H9 (cell line): ENCODE data around the gene HSD11B1. TPM values are rescaled to one million over a fixed set of nuclear protein-coding genes. Genes with fewer than 3 reads are reported as not detected.

ENCODE experiments used
- DNase-seq: peaks from one replicate; pipeline ENCODE4 v3.0.0-alpha.2; 2017
- H2AFZ ChIP-seq: one replicate; pipeline ENCODE4 v1.6.1; 2013; ENCODE audit warnings: mild to moderate bottlenecking, low read length, control low read depth, moderate library complexity
- H2AK5ac ChIP-seq: 2 replicates; pipeline ENCODE4 v1.6.1; 2013; ENCODE audit warnings: low read length, control low read depth, mixed read lengths; ENCODE audit not compliant: insufficient read length
- H2BK120ac ChIP-seq: one replicate; pipeline ENCODE4 v1.6.1; 2013; ENCODE audit warnings: low read depth, mild to moderate bottlenecking, low read length, control low read depth, inconsistent platforms; ENCODE audit not compliant: poor library complexity, severe bottlenecking
- H2BK12ac ChIP-seq: 2 replicates; pipeline ENCODE4 v1.6.1; 2013; ENCODE audit warnings: low read length, control low read depth, mixed read lengths, low read depth; ENCODE audit not compliant: insufficient read length
- H2BK15ac ChIP-seq: 2 replicates; pipeline ENCODE4 v1.6.1; 2013; ENCODE audit warnings: low read depth, low read length, control low read depth
- H2BK20ac ChIP-seq: one replicate; pipeline ENCODE4 v1.6.1; 2013; ENCODE audit warnings: low read depth, mild to moderate bottlenecking, low read length, control low read depth, inconsistent platforms; ENCODE audit not compliant: poor library complexity, severe bottlenecking
- H2BK5ac ChIP-seq: 2 replicates; pipeline ENCODE4 v1.6.1; 2013; ENCODE audit warnings: low read length, control low read depth, mixed read lengths; ENCODE audit not compliant: insufficient read length
- H3K14ac ChIP-seq: 2 replicates; pipeline ENCODE4 v1.6.1; 2013; ENCODE audit warnings: low read length, control low read depth; ENCODE audit not compliant: insufficient read depth
- H3K18ac ChIP-seq: 2 replicates; pipeline ENCODE4 v1.6.1; 2013; ENCODE audit warnings: low read depth, mild to moderate bottlenecking, mixed read lengths, low read length, control low read depth; ENCODE audit not compliant: insufficient read length
- H3K23ac ChIP-seq: 2 replicates; pipeline ENCODE4 v1.6.1; 2013; ENCODE audit warnings: low read length, control low read depth, mixed read lengths, low read depth; ENCODE audit not compliant: insufficient read length
- H3K23me2 ChIP-seq: 2 replicates; pipeline ENCODE4 v1.6.1; 2013; ENCODE audit warnings: low read depth, mild to moderate bottlenecking, mixed read lengths, low read length, control low read depth; ENCODE audit not compliant: insufficient read length, poor library complexity, severe bottlenecking
- H3K27ac ChIP-seq: 2 replicates; pipeline ENCODE4 v1.5.1; 2013; ENCODE audit warnings: low read length, control low read depth, mixed read lengths, low read depth; ENCODE audit not compliant: insufficient read length
- H3K27me3 ChIP-seq: 2 replicates; pipeline ENCODE4 v1.6.1; 2013; ENCODE audit warnings: low read length, control low read depth, inconsistent platforms; ENCODE audit not compliant: insufficient read depth
- H3K4ac ChIP-seq: 2 replicates; pipeline ENCODE4 v1.6.1; 2013; ENCODE audit warnings: low read depth, mild to moderate bottlenecking, control low read depth, inconsistent platforms, low read length, moderate library complexity
- H3K4me1 ChIP-seq: 2 replicates; pipeline ENCODE4 v1.6.1; 2013; ENCODE audit warnings: low read length, control low read depth, inconsistent platforms; ENCODE audit not compliant: insufficient read depth
- H3K4me2 ChIP-seq: 2 replicates; pipeline ENCODE4 v1.6.1; 2013; ENCODE audit warnings: low read length, control low read depth, mixed read lengths; ENCODE audit not compliant: insufficient read length, insufficient read depth
- H3K56ac ChIP-seq: 2 replicates; pipeline ENCODE4 v1.6.1; 2013; ENCODE audit warnings: low read depth, mild to moderate bottlenecking, mixed read lengths, low read length, control low read depth; ENCODE audit not compliant: insufficient read length
- H3K79me1 ChIP-seq: 2 replicates; pipeline ENCODE4 v1.6.1; 2013; ENCODE audit warnings: low read depth, mild to moderate bottlenecking, moderate library complexity, low read length, control low read depth, inconsistent platforms; ENCODE audit not compliant: insufficient read depth, poor library complexity, severe bottlenecking
- H3K79me2 ChIP-seq: 2 replicates; pipeline ENCODE4 v1.6.1; 2013; ENCODE audit warnings: low read length, control low read depth, inconsistent platforms; ENCODE audit not compliant: insufficient read depth
- H3K9ac ChIP-seq: 2 replicates; pipeline ENCODE4 v1.6.1; 2013; ENCODE audit warnings: low read length, control low read depth, mixed read lengths; ENCODE audit not compliant: insufficient read length; ENCODE audit errors: extremely low read depth
- H3K9me3 ChIP-seq: one replicate; pipeline ENCODE4 v1.6.1; 2013; ENCODE audit warnings: low read depth, low read length, inconsistent platforms; ENCODE audit not compliant: control insufficient read depth
- H3T11ph ChIP-seq: one replicate; pipeline ENCODE4 v1.6.1; 2013; ENCODE audit warnings: mild to moderate bottlenecking, low read length, control low read depth, inconsistent platforms
- H4K20me1 ChIP-seq: one replicate; pipeline ENCODE4 v1.6.1; 2013; ENCODE audit not compliant: control insufficient read depth, insufficient read length, insufficient read depth
- H4K5ac ChIP-seq: 2 replicates; pipeline ENCODE4 v1.6.1; 2013; ENCODE audit warnings: low read depth, mild to moderate bottlenecking, mixed read lengths, low read length, control low read depth; ENCODE audit not compliant: insufficient read length
- H4K8ac ChIP-seq: replicated peaks from 2 replicates; pipeline ENCODE4 v1.6.1; 2013; ENCODE audit warnings: low read length, control low read depth, mixed read lengths, low read depth; ENCODE audit not compliant: insufficient read length
- H4K91ac ChIP-seq: 2 replicates; pipeline ENCODE4 v1.6.1; 2013; ENCODE audit warnings: low read depth, mild to moderate bottlenecking, moderate library complexity, mixed read lengths, low read length, control low read depth; ENCODE audit not compliant: insufficient read length
- H3K27ac Mint-ChIP-seq, 3 experiments: 2 replicates in 2 of 3; 3 replicates in 1 of 3; pipeline ENCODE4 v1.8.0; 2020 to 2021; ENCODE audit warnings: mixed read lengths in 3 of 3, mild to moderate bottlenecking in 1 of 3, moderate library complexity in 1 of 3
- H3K27me3 Mint-ChIP-seq: 2 replicates; pipeline ENCODE4 v1.8.0; 2021; ENCODE audit warnings: low read depth, mild to moderate bottlenecking, moderate library complexity, mixed read lengths
- H3K36me3 Mint-ChIP-seq, 3 experiments: 2 replicates in 2 of 3; 3 replicates in 1 of 3; pipeline ENCODE4 v1.8.0; 2020 to 2021; ENCODE audit warnings: low read depth in 3 of 3, mixed read lengths in 3 of 3; ENCODE audit not compliant: insufficient read depth in 1 of 3
- H3K4me1 Mint-ChIP-seq, 2 experiments: 2 replicates each; pipeline ENCODE4 v1.8.0; 2020; ENCODE audit warnings: mixed read lengths in 2 of 2
- H3K4me3 Mint-ChIP-seq, 2 experiments: 2 replicates in 1 of 2; 3 replicates in 1 of 2; pipeline ENCODE4 v1.8.0; 2020 to 2021; ENCODE audit warnings: mild to moderate bottlenecking in 2 of 2, mixed read lengths in 2 of 2, moderate library complexity in 1 of 2
- H3K9me3 Mint-ChIP-seq, 2 experiments: 2 replicates in 1 of 2; 3 replicates in 1 of 2; pipeline ENCODE4 v1.8.0; 2020; ENCODE audit warnings: mild to moderate bottlenecking in 2 of 2, mixed read lengths in 2 of 2, moderate library complexity in 1 of 2
- CTCF ChIP-seq: fragments of 200-600 bp; sonication (generic); conservative IDR thresholded peaks from 3 replicates; pipeline ENCODE4 v1.8.0; 2021; ENCODE audit warnings: antibody characterized with exemption, mild to moderate bottlenecking
- WGBS: extraction: QIAGEN DNeasy Blood & Tissue Kit; methylation state at CpG from one replicate; pipeline ENCODE4 v1.1.7; 2013; ENCODE audit warnings: missing lambda C conversion rate, low lambda C conversion rate, mixed read lengths; ENCODE audit not compliant: insufficient read length; ENCODE audit errors: extremely low coverage; 5-methylcytosine and 5-hydroxymethylcytosine counted together
- total RNA-seq: library from RNA; stranded (reverse); gene quantifications from 2 replicates; pipeline ENCODE4 v1.2.1, GENCODE V29; 2021

HSD11B1 gene
- total RNA-seq, 1 experiment from 2014 or later = not detected

GRCh38 chr1:209661071-209661470 lies 43.6 kb upstream of the HSD11B1 start:
- Histone ChIP-seq H3K23ac (no peak overlapping the region), H2BK12ac (no peak overlapping the region), H3K27ac (no peak overlapping the region), H3K79me1 (no peaks in the 10 kb centered on the region), H3K4ac (no peak overlapping the region), H4K91ac (no peak overlapping the region), H2BK15ac (no peak overlapping the region), H3K79me2 (no peaks in the 10 kb centered on the region), H2BK20ac (no peak overlapping the region), H3K9me3 (no peaks in the 10 kb centered on the region), H2BK5ac (no peak overlapping the region), H3K9ac (no peak overlapping the region), H2AK5ac (no peak overlapping the region), H3K23me2 (no peaks in the 10 kb centered on the region), H3K56ac (no peak overlapping the region), H4K20me1 (no peaks in the 10 kb centered on the region), H3K18ac (no peak overlapping the region), H3K14ac (no peak overlapping the region), H3K4me1 (no peaks in the 10 kb centered on the region), H3K27me3 (no peaks in the 10 kb centered on the region), H2BK120ac (no peak overlapping the region), H4K8ac (no peak overlapping the region), H4K5ac (no peak overlapping the region), H2AFZ (no peak overlapping the region), H3T11ph (no peak overlapping the region), H3K4me2 (no peak overlapping the region)
- H3K36me3 Mint-ChIP-seq = no peaks in the 10 kb centered on the region
- TF ChIP-seq CTCF = no peak
- no peak overlapping the region for H3K4me3 Mint-ChIP-seq
- peaks cover 3% of the 10 kb centered on the region for H3K27me3 Mint-ChIP-seq
- no peak for DNase-seq
- H3K4me1 Mint-ChIP-seq = peaks cover 6 to 13% of the 10 kb centered on the region in 2 experiments
- no peaks in the 10 kb centered on the region for H3K9me3 Mint-ChIP-seq
- WGBS = no CpG with 5 or more reads among the region's 1 CpG
- no peak overlapping the region for H3K27ac Mint-ChIP-seq
